HG03469 (cell line): Measurements from ENCODE around the gene HMCN1.

Experiments
- ATAC-seq: cut with Tn5 transposase; IDR thresholded peaks from one replicate; pipeline ENCODE4 v1.9.1; 2021; ENCODE audit warnings: mild to moderate bottlenecking, moderate library complexity, moderate number of reproducible peaks; ENCODE audit not compliant: unreplicated experiment

HMCN1 gene

GRCh38 chr1:186063091-186063657 lies 329.0 kb downstream of the HMCN1 start:
- ATAC-seq = no peak

- ATAC-seq = no peak
These were observed 332.2 kb downstream of the HMCN1 start for GRCh38 chr1:186066411-186066810.

- no peak for ATAC-seq
These were observed 339.5 kb downstream of the HMCN1 start for GRCh38 chr1:186073697-186074096.

GRCh38 chr1:186076006-186076405 lies 341.8 kb downstream of the HMCN1 start:
- ATAC-seq = no peak

GRCh38 chr1:186078245-186078644 lies 344.1 kb downstream of the HMCN1 start:
- ATAC-seq = peak; percentile 96

- ATAC-seq = no peak
These were observed 345.0 kb downstream of the HMCN1 start for GRCh38 chr1:186079084-186079684.

- ATAC-seq = peak; percentile 55
These were observed 348.2 kb downstream of the HMCN1 start for GRCh38 chr1:186082235-186082937.

GRCh38 chr1:186086583-186086982 lies 352.4 kb downstream of the HMCN1 start:
- ATAC-seq = no peak

GRCh38 chr1:186089940-186090339 lies 355.7 kb downstream of the HMCN1 start:
- no peak for ATAC-seq

- ATAC-seq = no peak
These were observed 357.1 kb downstream of the HMCN1 start for GRCh38 chr1:186091222-186091720.

- no peak for ATAC-seq
These were observed 359.2 kb downstream of the HMCN1 start for GRCh38 chr1:186093437-186093836.

GRCh38 chr1:186094172-186094571 lies 360.0 kb downstream of the HMCN1 start:
- no peak for ATAC-seq

GRCh38 chr1:186099336-186100104 lies 365.3 kb downstream of the HMCN1 start:
- no peak for ATAC-seq

- ATAC-seq = no peak
These were observed 367.9 kb downstream of the HMCN1 start for GRCh38 chr1:186102107-186102506.

GRCh38 chr1:186102547-186103148 lies 368.5 kb downstream of the HMCN1 start:
- ATAC-seq = no peak

- no peak for ATAC-seq
These were observed 370.3 kb downstream of the HMCN1 start for GRCh38 chr1:186104459-186104858.

- ATAC-seq = no peak
These were observed 378.1 kb downstream of the HMCN1 start for GRCh38 chr1:186112280-186112679.

- ATAC-seq = no peak
These were observed 379.3 kb downstream of the HMCN1 start for GRCh38 chr1:186113461-186113860.

GRCh38 chr1:186118724-186119123 lies 384.5 kb downstream of the HMCN1 start:
- ATAC-seq = no peak

- ATAC-seq = no peak
These were observed 388.6 kb downstream of the HMCN1 start for GRCh38 chr1:186122837-186123236.

- ATAC-seq = no peak
These were observed 390.8 kb downstream of the HMCN1 start for GRCh38 chr1:186125035-186125434.
